Neural cell (in vitro differentiated cells): Measurements from ENCODE around the gene PARL.

Experiments used
- CTCF ChIP-seq: fragments of 450-650 bp; IDR thresholded peaks from 2 replicates; pipeline ENCODE4 v1.5.1; 2014; ENCODE audit warnings: antibody characterized with exemption, mild to moderate bottlenecking, moderate library complexity; ENCODE audit not compliant: poor library complexity, severe bottlenecking
- EP300 ChIP-seq: fragments of 450-650 bp; conservative IDR thresholded peaks from 2 replicates; pipeline ENCODE4 v1.6.1; 2014; ENCODE audit warnings: antibody characterized with exemption, mild to moderate bottlenecking, moderate library complexity; ENCODE audit not compliant: poor library complexity, severe bottlenecking
- EZH2 ChIP-seq: fragments of 200-600, 300-800 bp; shearing (Covaris generic), sonication (generic); IDR thresholded peaks from 2 replicates; pipeline ENCODE4 v1.6.1; 2014; ENCODE audit warnings: antibody characterized with exemption, low read length, borderline replicate concordance, mild to moderate bottlenecking; ENCODE audit not compliant: insufficient read depth, poor library complexity, severe bottlenecking
- MXI1 ChIP-seq: fragments of 450-650 bp; conservative IDR thresholded peaks from 2 replicates; pipeline ENCODE4 v1.6.1; 2014; ENCODE audit warnings: antibody characterized with exemption, mild to moderate bottlenecking; ENCODE audit not compliant: poor library complexity, severe bottlenecking
- POLR2AphosphoS5 ChIP-seq: IDR thresholded peaks from 2 replicates; pipeline ENCODE4 v1.6.1; 2012
- RAD21 ChIP-seq: fragments of 450-650 bp; conservative IDR thresholded peaks from 2 replicates; pipeline ENCODE4 v1.6.1; 2014; ENCODE audit warnings: antibody characterized with exemption, mild to moderate bottlenecking, moderate library complexity
- REST ChIP-seq: IDR thresholded peaks from 2 replicates; pipeline ENCODE4 v1.6.1; 2012; ENCODE audit warnings: borderline replicate concordance

- no peak for TF ChIP-seq MXI1
- no peak for TF ChIP-seq POLR2AphosphoS5
- no peak for TF ChIP-seq EZH2
- TF ChIP-seq CTCF: no peak
- TF ChIP-seq EP300: no peak
- TF ChIP-seq RAD21: no peak
- no peak for TF ChIP-seq REST
These were observed 11.1 kb upstream of the PARL start for GRCh38 chr3:183895774-183896173.
